ENCODE data around the gene KLHL40.

GRCh38 chr3:42663581-42664437 lies 21.5 kb upstream of the KLHL40 start:
- no peak for TF ChIP-seq EZH2 (IDR thresholded peaks at IDR 0.05; ENCODE audit: borderline replicate concordance, insufficient read depth, low read depth, low read length, poor library complexity, severe bottlenecking)
- TF ChIP-seq CTCF (IDR thresholded peaks at IDR 0.05): no peak

Measured in B cell (primary cell).